ENCODE measurements around the gene ZNF362.

- TF ChIP-seq EP300 (IDR thresholded peaks at IDR 0.05; ENCODE audit: borderline replicate concordance) (no peak), CEBPB (IDR thresholded peaks at IDR 0.05) (no peak), EGR1 (IDR thresholded peaks at IDR 0.05) (no peak)
These were observed 88.7 kb downstream of the ZNF362 start for GRCh38 chr1:33344896-33345560.

Measured in Ishikawa (cell line).